Bronchial epithelial cell (primary cell): ENCODE data around the gene NSUN3. TPM values are rescaled to one million over a fixed set of nuclear protein-coding genes. Genes with fewer than 3 reads are reported as not detected.

Source experiments
- DNase-seq: peaks from one replicate; pipeline ENCODE4 v3.0.0-alpha.2; 2010; ENCODE audit warnings: low read depth
- FAIRE-seq: peaks from 2 replicates; lab custom pipeline; 2011; peaks lifted over from hg19 to GRCh38; lab: Jason Lieb, UNC
- H3K27me3 ChIP-seq: 2 replicates; pipeline ENCODE4 v1.5.1; 2011; ENCODE audit warnings: low read length; ENCODE audit not compliant: control insufficient read depth, insufficient read depth
- H3K36me3 ChIP-seq: 2 replicates; pipeline ENCODE4 v1.5.1; 2011; ENCODE audit warnings: low read length; ENCODE audit not compliant: control insufficient read depth, insufficient read depth
- H3K4me3 ChIP-seq: 2 replicates; pipeline ENCODE4 v1.5.1; 2011; ENCODE audit warnings: mild to moderate bottlenecking, low read depth, low read length, control low read depth
- total RNA-seq: library from RNA; depleted of rRNA; stranded (reverse); fragments of >200 nt; gene quantifications from 2 replicates; pipeline ENCODE4 v1.2.1, GENCODE V29; 2014
- TF ChIP-seq, protein P1 (sequence below): IDR thresholded peaks from 2 replicates; pipeline ENCODE4 v1.5.1; 2011; ENCODE audit warnings: mild to moderate bottlenecking, moderate library complexity, low read length, control low read depth, inconsistent platforms; ENCODE audit not compliant: insufficient read depth, severe bottlenecking

Gene NSUN3
- total RNA-seq, 1 donor from 2014 or later: 7.9 TPM

GRCh38 chr3:94136133-94136532, 73.3 kb downstream of the NSUN3 start:
- FAIRE-seq: no peak
- no peak for DNase-seq

DNA sequence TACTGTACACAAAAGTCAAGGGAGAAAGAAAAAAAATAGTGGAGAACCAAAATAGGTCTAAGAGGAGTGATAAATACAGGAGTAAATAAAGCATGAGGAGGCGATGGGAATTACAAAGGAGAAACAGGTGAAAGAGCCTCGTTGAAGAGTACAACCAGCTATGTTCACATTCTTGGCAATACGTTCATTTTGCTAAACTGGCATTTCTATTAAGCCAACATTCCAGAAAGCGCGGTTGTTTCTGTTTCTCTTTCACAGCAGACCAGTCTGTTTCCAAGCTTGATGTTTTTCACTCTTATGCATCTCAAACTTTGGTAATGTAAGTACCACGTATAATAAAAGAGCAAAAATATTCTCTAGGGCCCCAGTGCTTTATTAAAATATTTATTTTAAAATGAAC, 74.5 kb downstream of the NSUN3 start:
- TF ChIP-seq, protein P1, sequence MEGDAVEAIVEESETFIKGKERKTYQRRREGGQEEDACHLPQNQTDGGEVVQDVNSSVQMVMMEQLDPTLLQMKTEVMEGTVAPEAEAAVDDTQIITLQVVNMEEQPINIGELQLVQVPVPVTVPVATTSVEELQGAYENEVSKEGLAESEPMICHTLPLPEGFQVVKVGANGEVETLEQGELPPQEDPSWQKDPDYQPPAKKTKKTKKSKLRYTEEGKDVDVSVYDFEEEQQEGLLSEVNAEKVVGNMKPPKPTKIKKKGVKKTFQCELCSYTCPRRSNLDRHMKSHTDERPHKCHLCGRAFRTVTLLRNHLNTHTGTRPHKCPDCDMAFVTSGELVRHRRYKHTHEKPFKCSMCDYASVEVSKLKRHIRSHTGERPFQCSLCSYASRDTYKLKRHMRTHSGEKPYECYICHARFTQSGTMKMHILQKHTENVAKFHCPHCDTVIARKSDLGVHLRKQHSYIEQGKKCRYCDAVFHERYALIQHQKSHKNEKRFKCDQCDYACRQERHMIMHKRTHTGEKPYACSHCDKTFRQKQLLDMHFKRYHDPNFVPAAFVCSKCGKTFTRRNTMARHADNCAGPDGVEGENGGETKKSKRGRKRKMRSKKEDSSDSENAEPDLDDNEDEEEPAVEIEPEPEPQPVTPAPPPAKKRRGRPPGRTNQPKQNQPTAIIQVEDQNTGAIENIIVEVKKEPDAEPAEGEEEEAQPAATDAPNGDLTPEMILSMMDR: no peak
- FAIRE-seq: no peak
- Histone ChIP-seq H3K36me3 (no peaks in the 10 kb centered on the region), H3K27me3 (no peaks in the 10 kb centered on the region), H3K4me3 (no peak overlapping the region)
- DNase-seq: no peak

More at GRCh38 chr3:94136133-94136532, 73.3 kb downstream of the NSUN3 start:
- Histone ChIP-seq H3K36me3 (no peaks in the 10 kb centered on the region), H3K4me3 (no peak overlapping the region), H3K27me3 (no peaks in the 10 kb centered on the region)
- TF ChIP-seq, protein P1: no peak

DNA sequence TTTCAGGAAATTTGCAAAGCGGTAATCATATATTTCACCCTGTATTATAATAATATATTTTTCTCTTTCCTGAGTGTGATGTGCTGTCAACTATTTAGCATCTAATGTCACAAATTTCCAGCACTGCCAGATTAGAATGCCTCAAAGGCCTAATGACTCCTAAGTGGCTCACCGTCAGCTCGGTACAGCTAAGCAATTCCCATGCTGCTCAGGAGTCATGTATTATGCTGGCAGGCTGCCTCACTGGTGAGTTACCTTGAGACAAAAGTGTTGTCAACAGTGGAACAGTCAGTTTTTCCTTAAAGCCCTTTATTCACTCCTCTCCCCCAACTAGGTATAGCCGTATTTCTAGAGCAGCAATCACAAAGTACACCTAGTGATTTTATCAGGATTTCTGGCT, 83.6 kb downstream of the NSUN3 start:
- H3K36me3 ChIP-seq: no peaks in the 10 kb centered on the region
- FAIRE-seq (no peak), DNase-seq (peak; percentile 66)
- TF ChIP-seq, protein P1: no peak
- H3K27me3 ChIP-seq: no peaks in the 10 kb centered on the region
- no peak overlapping the region for H3K4me3 ChIP-seq

DNA sequence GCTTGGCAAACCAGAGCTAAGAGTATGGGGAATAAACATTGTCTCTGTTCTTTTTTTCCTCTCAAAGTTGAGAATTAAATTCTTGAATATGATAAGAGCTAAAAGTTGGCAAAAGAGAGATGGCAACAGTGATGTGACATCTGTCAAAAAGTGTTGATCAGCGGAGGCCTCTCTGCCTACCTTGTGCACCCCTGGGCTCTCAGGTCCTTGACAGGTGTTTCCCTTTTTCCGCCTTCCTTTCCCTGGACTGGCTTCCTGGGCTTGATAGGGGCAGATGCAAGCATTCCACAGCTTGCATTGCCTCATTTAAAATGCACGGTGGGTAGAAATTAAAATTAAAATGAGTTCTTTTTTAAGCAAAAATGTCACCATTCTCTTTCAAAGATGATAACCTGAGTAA, 84.2 kb downstream of the NSUN3 start:
- H3K36me3 ChIP-seq: no peaks in the 10 kb centered on the region
- DNase-seq (no peak), FAIRE-seq (no peak)
- no peak overlapping the region for H3K4me3 ChIP-seq
- H3K27me3 ChIP-seq: no peaks in the 10 kb centered on the region
- TF ChIP-seq, protein P1: no peak

DNA sequence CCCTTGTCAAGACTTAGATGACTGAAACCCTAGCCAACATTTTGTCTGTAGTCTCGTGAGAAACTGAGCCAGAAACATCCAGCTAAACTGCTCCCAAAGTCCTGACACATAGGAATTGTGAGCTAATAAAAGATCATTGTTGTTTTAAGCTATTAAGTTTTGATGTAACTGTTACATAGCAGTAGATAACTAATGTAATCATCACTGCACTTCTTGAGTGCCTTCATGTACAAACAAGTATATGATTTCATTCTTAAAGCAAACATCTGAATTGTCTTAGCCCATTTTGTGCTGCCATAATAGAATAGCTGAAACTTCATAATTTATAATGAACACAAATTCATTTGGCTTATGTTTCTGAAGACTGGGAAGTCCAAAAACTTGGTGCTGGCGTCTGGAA, 87.3 kb downstream of the NSUN3 start:
- Histone ChIP-seq H3K4me3 (no peak overlapping the region), H3K27me3 (no peaks in the 10 kb centered on the region), H3K36me3 (no peaks in the 10 kb centered on the region)
- peak; percentile 63 for DNase-seq
- no peak for FAIRE-seq
- TF ChIP-seq, protein P1: no peak

GRCh38 chr3:94156626-94157025, 93.8 kb downstream of the NSUN3 start:
- TF ChIP-seq, protein P1: no peak
- Histone ChIP-seq H3K27me3 (no peaks in the 10 kb centered on the region), H3K36me3 (no peaks in the 10 kb centered on the region), H3K4me3 (no peak overlapping the region)
- DNase-seq (no peak), FAIRE-seq (no peak)
